GM21381 (cell line): ENCODE data around the gene MS4A14.
"Not testable (repeated sequence)": the region's sequence is repeated elsewhere in the genome, so short reads cannot be mapped to it uniquely, and the experiment has no call there.

Source experiments
- ATAC-seq: cut with Tn5 transposase; IDR thresholded peaks from one replicate; pipeline ENCODE4 v1.9.1; 2021; ENCODE audit warnings: mild to moderate bottlenecking, moderate library complexity; ENCODE audit not compliant: unreplicated experiment

MS4A14 gene, protein sequence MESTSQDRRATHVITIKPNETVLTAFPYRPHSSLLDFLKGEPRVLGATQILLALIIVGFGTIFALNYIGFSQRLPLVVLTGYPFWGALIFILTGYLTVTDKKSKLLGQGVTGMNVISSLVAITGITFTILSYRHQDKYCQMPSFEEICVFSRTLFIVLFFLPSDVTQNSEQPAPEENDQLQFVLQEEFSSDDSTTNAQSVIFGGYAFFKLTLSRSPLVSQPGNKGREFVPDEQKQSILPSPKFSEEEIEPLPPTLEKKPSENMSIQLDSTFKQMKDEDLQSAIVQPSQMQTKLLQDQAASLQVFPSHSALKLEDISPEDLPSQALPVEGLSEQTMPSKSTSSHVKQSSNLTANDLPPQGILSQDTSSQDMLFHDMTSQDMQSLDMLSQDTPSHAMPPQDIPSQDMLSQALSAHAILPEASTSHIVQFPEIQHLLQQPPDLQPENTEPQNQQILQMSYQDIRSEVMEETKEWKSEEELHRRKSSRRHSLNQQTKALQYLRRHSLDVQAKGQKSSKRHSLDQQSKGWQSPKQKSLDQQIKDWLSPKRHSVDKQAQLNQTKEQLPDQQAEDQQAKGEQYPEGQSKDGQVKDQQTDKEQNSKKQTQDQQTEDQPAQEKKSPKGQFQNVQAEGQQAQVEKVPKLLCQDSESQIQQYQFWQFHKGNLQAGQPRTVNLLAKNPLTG

DNA sequence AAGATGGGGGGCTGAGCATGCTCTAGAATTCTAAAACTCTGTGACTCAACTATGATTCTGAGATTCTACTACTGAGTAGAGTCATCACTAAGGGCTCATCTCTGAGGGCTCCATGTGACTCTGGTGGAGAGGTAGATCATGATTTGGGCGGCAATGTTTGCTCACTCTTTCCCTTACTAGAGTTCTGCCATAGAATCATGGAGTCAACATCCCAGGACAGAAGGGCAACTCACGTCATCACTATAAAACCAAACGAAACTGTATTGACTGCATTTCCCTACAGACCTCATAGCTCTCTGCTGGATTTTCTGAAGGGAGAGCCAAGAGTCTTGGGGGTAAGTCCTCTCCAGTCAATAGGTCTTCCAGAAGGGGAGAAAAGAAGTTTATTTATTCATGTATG, at the start of gene MS4A14:
Gene MS4A14 (plus strand): TSS at position 78 of the 400 bp plus-strand sequence. CDS start 120 bp downstream, at position 198.
- no peak for ATAC-seq

DNA sequence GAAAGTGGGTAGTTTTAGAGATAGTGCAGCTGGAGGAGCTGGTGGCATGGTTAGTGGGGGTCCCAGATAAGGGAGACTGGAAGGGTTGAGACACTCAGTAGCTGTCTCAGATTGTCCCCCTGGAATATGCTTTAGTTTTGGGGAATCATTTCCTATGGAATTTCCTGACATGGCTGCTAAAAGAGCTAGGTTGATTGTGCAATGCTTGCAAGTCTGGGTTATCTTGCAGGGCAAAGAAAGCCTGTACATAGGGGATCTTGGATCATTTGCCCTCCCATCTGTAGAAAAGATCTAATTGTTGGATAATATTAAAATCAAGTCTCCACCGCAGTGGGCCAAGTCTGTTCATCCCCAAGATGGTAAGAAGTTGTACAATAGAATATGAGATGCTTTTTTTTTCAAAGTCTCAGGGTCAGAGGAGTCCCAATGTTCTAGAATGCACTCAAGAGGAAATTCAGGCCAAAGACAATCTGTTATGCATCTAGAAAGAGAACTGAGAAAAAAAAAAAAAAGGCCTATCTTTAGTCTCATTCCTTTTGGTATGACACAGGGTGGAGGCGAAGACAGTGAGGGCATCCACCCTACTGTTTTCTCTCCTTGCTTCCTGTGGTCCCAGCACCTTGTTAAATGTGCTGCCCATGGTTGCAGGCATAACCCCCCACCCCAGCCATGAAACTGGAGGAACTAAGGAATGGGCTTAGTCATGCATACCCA, 49.0 kb upstream of the MS4A14 start:
- ATAC-seq: no peak

DNA sequence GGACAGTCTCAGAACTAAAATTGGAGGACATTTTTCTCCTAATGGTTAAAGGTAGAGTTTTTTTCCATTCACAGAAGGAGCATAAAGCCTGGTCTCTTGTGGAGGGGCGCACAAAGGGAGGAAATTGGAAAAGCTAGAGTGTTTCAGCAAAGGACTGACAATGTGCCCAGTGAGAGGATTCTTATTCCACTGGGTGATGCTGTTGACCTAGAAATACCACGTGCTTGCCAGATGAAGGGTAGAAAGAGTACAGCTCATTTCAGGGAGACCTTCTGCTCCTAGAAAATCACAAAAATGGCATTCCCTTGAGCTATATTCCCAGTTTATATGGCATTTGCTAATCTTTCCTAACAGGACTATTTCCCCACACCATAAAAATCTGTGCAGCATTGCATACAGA, 48.1 kb upstream of the MS4A14 start:
- no peak for ATAC-seq

DNA sequence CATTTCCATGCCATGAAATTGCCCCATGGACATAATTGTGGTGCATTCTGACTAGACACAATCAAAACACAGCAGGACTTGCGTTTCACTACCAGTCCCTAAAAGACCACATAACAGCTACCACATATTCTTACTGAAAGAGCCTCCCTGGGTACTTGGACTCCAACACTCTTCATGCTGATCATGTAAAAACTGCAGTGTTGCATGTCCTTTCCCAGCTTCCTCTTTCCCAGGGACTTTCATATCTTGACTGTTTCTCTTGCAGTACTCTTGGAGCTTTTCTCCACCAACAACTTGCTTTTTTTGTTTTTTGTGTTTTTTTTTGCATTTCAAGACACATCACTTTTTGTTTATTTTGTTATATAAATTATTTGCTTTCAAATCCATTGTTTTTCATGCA, 46.3 kb upstream of the MS4A14 start:
- ATAC-seq: no peak

DNA sequence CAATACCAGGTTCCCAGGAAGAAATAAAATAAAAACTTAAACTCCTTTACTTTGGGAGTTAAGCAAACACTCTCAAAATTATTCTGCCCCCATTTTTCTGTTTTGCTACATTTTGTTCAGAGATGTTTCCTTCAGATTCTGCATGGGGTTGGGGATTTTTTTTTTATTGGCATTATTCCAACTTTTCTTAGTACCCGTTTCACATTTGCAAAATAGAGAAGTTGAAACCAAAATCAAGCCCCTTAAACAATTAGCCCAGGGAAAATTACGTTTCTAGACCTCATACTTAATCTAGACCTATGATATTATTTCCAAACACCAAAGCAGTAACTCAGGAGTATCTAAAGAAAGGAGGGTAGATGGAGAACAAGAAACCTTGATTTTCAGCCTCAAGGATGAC, 38.5 kb upstream of the MS4A14 start:
- ATAC-seq: no peak

DNA sequence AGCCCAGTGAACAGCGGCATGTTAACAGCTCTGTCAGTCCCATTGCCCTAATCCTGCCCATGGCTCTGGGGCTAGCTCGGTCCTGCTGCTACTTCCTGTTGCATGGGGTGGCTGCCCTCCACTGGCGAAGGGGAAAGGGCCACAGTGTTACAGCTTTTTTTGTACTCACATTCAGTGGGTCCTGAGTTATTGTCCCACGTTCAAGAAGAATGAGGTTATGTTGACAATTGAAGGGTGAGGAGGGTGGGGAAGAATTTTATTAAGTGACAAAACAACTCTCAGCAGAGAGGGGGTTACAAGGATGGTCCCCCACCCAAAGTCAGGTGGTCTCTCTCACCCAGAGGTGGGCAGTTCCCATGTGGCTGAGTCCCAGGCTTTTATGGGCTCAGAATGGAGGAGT, 35.6 kb upstream of the MS4A14 start:
- ATAC-seq: no peak

DNA sequence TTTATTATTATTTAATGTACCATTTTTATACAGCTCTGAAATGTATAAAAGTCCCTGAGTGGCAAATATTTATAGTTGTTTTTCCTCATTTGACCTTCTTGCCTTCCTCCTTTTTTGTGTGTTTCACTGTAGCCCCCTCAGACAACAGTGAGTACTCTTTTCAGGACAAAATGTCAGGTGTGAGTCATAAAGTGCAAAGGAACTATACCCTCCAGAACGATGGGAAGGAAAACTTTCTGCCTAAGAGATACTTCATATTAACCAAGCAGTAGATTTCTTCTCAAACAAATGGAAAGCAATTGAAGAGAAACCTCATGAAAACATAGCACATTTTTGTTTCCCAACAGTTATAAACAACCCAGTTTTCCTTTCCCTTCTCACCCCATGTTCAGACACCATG, 34.0 kb upstream of the MS4A14 start:
- no peak for ATAC-seq

DNA sequence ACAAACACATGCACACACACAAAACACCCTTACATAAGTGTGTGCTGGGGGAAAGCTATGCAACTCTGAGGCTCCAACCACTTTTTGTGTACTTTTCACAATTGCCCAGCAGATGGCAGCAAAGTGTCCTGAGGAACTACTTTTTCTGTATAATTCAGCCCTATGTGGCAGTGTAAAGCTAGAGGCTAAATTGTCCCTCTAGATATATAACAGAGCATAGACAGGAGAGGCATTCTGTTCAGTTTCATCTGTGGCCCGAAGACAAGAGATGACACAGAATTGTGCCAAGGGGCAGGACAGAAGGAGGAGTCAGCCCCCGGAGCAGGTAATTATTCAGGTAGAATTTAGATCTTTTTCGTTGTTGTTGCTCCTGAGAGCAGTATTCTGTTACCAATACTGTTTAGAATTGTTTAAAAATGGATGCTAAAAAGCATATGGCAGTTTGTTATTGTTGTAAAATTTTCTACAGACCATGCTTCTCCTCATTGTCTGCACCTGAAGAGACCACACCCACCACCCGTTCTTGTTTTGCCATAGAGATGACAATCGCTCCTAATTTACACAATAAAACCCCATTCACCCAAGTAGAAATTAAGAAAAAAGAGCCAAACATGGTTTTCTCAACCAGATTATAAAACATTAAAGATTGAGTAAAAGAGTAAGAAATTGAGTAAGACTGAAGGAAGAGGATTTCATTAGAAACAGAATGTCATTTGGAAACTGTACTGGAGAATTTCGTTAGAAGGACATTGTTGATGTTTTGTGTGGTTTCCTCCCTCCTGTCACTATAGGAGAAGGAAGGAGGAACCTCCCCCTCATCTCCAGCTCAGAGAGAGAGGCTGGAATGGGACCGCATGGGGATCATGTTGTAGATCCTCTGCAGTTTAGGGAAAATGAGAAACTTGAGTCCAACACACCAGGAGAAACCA, 32.5 kb upstream of the MS4A14 start:
- peak; percentile 52 for ATAC-seq

DNA sequence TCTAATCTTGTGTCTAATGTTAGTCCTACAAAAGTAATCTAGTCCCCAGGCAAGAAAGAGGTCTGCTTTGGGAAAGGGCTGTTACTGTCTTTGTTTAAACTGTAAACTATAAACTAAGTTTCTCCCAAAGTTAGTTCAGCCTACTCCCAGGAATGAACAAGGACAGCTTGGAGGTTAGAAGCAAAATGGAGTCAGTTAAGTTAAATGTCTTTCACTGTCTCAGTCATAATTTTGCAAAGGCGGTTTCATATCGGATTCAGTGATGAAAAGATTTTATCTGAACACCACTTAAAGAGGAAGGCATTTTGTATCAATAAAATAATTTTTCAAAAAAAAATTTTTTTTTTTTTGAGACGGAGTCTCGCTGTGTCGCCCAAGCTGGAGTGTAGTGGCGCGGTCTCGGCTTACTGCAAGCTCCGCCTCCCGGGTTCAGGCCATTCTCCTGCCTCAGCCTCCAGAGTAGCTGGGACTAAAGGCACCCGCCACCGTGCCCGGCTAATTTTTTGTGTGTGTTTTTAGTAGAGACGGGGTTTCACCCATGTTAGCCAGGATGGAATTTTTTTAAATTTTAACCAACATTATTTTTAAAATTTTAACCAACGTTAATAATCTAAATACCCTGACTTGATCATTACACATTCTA, 29.9 kb upstream of the MS4A14 start:
- not testable (repeated sequence) for ATAC-seq

DNA sequence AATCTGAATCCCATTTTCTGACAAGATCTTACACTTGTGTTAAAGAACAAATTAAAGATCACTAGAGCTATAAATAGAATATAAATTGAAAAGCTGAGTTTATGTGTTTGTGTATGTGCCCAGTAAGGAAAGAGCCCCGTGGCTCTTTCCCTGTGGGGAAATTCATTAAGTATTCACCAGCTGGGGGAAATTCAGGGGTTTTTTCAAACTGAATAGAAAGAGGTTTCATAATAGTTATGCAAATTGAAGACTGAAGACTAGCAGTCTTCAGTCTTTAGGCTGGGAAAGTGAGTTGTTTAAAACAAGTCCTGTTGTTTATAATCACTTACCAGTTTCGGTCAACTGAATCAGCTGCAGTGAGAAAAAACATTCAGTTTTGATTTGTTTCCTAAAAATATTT, 29.2 kb upstream of the MS4A14 start:
- ATAC-seq: peak; percentile 81

DNA sequence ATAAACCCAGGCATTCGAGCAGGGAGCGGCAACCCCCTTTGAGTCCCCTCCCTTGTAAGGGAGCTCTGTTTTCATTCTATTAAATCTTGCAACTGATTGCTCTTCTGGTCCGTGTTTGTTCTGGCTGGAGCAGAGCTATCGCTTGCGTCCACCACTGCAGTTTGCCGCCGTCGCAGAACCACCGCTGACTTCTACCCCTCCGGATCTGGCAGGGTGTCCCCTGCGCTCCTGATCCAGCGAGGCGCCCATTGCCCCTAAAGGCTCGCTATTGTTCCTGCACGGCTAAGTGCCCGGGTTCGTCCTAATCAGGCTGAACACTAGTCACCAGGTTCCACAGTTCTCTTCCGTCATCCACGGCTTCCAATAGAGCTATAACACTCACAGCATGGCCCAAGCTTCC, 28.4 kb upstream of the MS4A14 start:
- ATAC-seq: no peak

DNA sequence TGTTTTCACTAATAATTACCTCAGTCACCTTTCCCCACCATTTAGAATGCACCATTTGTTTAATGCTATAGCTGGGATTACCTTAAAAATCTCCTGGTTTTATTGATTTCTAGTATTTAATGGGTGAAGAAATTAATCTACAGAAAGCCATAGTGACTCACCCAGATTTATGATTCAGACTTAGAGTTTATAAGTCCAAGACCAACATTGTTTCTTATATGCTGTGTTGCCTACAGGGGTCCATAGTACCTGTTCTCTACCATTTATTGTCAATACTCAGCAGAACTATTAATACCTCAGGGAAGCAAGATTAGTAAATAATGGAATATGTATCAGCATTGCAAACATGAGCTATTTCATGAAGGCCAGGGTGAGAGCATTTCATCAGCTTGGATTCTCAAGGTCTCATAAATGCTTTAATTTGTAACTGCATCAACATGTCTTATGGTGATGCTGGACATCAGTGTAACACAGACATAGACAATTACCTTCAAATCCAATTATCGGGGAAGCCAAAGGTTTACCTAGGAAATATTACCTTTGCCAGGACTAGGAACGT, 25.9 kb upstream of the MS4A14 start:
- no peak for ATAC-seq

DNA sequence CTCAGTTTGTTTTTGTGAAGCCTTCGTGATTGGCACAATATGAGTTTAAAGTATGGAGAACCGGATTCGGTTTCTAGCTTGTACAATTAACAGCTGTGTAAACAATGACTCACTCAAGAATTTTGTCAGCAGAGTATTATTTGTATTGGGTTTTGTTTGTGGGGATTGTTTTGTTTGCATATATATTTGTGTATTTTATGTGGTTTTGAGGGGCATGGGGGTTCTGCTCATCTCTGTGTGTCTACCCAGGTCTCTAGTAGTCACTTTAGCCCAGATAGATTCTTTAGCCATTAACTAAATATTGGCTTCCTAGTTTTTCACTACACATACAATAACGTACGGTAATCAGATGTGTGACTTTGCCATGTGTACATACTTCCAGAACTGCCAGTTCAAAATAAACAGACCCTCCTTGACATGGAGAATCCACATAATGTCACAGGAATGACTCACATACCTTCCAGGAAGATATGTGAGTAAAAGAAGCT, 25.4 kb upstream of the MS4A14 start:
- ATAC-seq: no peak

DNA sequence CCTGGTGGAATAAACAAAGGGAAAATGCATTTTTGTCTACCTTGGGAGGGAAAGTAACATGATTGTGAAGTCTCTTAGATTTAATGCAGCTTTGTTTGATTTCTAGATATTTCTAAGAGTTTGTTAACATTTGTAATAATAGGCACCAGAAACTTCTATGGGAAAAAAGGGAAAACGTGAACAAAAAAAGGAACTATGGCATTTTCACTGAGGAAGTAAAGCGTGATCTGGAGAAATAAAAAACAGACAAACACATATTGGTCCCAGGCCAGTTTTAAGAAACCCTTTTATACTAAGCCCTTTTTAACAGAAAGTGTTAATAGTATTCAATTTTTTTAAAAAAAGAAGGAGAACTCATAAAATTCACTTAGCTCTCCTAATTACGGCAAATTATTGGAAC, 24.9 kb upstream of the MS4A14 start:
- ATAC-seq: no peak

DNA sequence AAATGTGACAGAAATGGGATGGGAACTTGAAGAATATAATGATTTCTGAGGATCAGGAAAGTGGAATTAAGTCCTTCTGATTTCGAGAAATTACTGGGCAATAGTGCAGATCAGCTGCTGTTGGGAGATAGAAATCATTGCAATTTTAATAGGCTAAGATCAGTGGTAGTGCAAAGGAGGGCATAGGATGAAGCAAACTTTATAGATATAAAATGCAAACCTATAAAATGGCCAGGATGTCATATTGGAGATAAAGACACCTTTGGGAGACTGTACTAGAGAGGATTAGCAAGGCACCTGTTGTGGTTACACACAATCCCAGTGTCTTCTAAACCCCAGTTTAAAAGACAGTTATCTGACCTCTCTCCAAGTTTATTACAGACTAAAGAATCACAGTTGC, 24.4 kb upstream of the MS4A14 start:
- no peak for ATAC-seq

DNA sequence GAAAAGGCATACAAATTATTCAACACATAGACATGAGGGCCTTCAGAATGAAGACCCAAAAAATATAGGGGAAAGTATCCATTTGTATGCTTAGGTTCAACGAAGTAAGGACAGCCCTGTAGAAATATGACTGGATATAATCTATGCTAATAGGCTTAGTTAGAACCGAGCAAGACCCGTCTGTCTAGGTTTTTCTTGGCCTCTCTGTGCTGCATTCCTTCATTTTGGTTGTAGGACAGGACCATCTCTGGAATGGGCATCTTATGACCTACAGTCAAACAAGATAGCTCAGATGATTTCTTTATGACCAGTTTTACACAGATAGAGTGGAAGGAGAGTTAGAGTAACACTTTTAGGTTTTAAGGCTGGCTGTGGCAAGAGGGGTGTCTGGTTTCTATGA, 23.5 kb upstream of the MS4A14 start:
- no peak for ATAC-seq

DNA sequence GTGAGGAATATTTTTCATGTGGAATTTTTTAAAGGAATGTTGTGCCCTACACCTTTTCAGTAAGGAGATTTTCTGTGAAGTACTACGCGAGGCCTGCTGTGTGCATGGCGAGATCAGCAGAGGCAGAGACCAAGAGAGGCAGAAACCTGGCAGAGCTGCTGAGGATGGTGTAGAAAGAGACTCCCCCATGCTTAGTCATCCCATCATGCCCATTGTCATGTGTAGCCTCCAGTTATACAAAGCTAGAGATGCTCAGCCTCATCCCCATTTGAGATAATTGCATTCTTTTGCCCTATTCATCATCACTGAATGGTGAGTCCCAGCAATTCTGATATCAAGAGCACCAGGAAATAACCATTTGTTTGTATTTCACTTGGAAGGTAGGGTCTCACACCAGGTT, 20.9 kb upstream of the MS4A14 start:
- no peak for ATAC-seq

DNA sequence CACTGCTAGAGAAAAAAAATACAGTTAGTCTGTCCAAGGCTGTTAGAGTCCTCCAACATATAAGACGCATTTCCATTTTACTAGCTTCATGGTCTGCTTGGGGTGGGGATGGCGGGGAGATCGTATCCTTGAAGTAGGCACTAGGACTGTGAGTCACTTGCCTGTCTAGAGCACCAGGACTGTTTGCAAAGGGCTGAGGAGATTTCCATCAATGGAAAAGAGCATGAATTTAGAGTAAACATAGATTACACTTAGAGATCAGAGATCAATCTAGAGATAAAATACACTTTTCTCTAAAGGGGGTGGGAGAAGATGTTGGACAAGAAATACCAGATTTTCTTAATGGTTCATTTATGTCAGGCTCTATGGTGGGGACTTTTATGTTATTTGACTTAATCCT, 19.7 kb upstream of the MS4A14 start:
- ATAC-seq: no peak

DNA sequence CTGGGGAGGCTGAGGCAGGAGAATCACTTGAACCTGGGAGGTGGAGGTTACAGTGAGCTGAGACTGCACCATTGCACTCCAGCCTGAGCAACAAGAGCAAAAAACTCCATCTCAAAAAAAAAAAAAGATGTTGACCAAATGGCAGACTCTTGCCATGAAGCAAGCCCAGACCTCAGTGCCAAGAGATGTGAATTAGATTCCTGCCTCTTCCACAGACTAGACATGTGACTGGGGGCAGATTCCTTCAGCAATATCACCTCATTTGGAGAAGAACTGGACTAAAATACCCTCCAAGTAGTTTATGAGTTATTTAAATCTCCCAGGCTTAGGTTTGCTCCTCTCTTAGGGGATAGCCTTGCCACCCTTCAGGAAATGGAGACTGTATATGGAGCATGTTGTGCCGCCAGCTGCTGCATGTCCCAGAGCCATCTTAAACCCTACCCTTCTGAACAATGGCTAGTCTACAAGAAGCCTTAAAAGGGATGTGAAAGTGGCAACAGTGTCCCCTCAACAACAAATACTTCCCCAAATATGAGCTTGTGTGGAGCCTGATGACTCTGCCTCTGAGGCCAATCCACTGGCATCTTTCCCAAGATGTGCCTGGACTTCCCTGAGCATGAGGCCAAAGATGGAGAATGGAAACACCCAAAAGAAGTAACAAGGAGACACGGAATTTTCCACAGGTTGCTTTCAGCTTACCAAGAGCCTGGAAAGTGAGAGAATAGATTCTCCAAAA, 18.7 kb upstream of the MS4A14 start:
- peak; percentile 51 for ATAC-seq
